ENCODE data around the gene FGF14. TPM values are rescaled to one million over a fixed set of nuclear protein-coding genes. Genes with fewer than 3 reads are reported as not detected.

Gene FGF14
- total and polyA plus RNA-seq, 2 experiments from 2014 or later = 0.03 TPM; not detected in 1

GRCh38 chr13:101712026-101712348 lies 689.9 kb downstream of the FGF14 start:
- Histone ChIP-seq H3K4me2 (no peak overlapping the region), H3K36me3 (ENCODE audit: insufficient read depth) (no peaks in the 10 kb centered on the region), H4K20me1 (replicated peaks; ENCODE audit: insufficient read depth) (no peaks in the 10 kb centered on the region), H3K9me2 (ENCODE audit: insufficient read depth) (no peaks in the 10 kb centered on the region), H3K27ac (ENCODE audit: low read depth) (no peak overlapping the region), H3K4me1 (ENCODE audit: insufficient read depth) (no peaks in the 10 kb centered on the region), H3F3A (replicated peaks; ENCODE audit: low read depth) (no peaks in the 10 kb centered on the region), H2AFZ (no peak overlapping the region), H3K27me3 (ENCODE audit: insufficient read depth) (no peaks in the 10 kb centered on the region), H3K79me2 (replicated peaks; ENCODE audit: insufficient read depth) (no peaks in the 10 kb centered on the region), H3K4me3 (no peak overlapping the region)
- TF ChIP-seq POLR2AphosphoS5 (IDR thresholded peaks at IDR 0.05; ENCODE audit: low read depth) (no peak), EZH2phosphoT487 (IDR thresholded peaks at IDR 0.05; ENCODE audit: unreplicated experiment) (no peak), ZNF114 (CRISPR knock-in tag; IDR thresholded peaks at IDR 0.05) (no peak), EZH2 (IDR thresholded peaks at IDR 0.05; ENCODE audit: low read depth, unreplicated experiment) (no peak), CREB1 (CRISPR knock-in tag; IDR thresholded peaks at IDR 0.05; ENCODE audit: low read depth) (no peak), NANOG (IDR thresholded peaks at IDR 0.05; ENCODE audit: borderline replicate concordance) (no peak), JUNB (IDR thresholded peaks at IDR 0.05; ENCODE audit: unreplicated experiment) (no peak), ZNF331 (CRISPR knock-in tag; IDR thresholded peaks at IDR 0.05; ENCODE audit: low read depth) (no peak), STAT1 (IDR thresholded peaks at IDR 0.05; ENCODE audit: unreplicated experiment) (no peak), REST (IDR thresholded peaks at IDR 0.05; ENCODE audit: unreplicated experiment) (no peak)
- TF ChIP-seq, protein P1, sequence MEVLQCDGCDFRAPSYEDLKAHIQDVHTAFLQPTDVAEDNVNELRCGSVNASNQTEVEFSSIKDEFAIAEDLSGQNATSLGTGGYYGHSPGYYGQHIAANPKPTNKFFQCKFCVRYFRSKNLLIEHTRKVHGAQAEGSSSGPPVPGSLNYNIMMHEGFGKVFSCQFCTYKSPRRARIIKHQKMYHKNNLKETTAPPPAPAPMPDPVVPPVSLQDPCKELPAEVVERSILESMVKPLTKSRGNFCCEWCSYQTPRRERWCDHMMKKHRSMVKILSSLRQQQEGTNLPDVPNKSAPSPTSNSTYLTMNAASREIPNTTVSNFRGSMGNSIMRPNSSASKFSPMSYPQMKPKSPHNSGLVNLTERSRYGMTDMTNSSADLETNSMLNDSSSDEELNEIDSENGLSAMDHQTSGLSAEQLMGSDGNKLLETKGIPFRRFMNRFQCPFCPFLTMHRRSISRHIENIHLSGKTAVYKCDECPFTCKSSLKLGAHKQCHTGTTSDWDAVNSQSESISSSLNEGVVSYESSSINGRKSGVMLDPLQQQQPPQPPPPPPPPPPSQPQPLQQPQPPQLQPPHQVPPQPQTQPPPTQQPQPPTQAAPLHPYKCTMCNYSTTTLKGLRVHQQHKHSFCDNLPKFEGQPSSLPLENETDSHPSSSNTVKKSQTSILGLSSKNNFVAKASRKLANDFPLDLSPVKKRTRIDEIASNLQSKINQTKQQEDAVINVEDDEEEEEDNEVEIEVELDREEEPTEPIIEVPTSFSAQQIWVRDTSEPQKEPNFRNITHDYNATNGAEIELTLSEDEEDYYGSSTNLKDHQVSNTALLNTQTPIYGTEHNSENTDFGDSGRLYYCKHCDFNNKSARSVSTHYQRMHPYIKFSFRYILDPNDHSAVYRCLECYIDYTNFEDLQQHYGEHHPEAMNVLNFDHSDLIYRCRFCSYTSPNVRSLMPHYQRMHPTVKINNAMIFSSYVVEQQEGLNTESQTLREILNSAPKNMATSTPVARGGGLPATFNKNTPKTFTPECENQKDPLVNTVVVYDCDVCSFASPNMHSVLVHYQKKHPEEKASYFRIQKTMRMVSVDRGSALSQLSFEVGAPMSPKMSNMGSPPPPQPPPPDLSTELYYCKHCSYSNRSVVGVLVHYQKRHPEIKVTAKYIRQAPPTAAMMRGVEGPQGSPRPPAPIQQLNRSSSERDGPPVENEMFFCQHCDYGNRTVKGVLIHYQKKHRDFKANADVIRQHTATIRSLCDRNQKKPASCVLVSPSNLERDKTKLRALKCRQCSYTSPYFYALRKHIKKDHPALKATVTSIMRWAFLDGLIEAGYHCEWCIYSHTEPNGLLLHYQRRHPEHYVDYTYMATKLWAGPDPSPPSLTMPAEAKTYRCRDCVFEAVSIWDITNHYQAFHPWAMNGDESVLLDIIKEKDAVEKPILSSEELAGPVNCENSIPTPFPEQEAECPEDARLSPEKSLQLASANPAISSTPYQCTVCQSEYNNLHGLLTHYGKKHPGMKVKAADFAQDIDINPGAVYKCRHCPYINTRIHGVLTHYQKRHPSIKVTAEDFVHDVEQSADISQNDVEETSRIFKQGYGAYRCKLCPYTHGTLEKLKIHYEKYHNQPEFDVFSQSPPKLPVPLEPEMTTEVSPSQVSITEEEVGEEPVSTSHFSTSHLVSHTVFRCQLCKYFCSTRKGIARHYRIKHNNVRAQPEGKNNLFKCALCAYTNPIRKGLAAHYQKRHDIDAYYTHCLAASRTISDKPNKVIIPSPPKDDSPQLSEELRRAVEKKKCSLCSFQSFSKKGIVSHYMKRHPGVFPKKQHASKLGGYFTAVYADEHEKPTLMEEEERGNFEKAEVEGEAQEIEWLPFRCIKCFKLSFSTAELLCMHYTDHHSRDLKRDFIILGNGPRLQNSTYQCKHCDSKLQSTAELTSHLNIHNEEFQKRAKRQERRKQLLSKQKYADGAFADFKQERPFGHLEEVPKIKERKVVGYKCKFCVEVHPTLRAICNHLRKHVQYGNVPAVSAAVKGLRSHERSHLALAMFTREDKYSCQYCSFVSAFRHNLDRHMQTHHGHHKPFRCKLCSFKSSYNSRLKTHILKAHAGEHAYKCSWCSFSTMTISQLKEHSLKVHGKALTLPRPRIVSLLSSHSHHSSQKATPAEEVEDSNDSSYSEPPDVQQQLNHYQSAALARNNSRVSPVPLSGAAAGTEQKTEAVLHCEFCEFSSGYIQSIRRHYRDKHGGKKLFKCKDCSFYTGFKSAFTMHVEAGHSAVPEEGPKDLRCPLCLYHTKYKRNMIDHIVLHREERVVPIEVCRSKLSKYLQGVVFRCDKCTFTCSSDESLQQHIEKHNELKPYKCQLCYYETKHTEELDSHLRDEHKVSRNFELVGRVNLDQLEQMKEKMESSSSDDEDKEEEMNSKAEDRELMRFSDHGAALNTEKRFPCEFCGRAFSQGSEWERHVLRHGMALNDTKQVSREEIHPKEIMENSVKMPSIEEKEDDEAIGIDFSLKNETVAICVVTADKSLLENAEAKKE (CRISPR knock-in tag; IDR thresholded peaks at IDR 0.05) = no peak
- TF ChIP-seq, protein P2, sequence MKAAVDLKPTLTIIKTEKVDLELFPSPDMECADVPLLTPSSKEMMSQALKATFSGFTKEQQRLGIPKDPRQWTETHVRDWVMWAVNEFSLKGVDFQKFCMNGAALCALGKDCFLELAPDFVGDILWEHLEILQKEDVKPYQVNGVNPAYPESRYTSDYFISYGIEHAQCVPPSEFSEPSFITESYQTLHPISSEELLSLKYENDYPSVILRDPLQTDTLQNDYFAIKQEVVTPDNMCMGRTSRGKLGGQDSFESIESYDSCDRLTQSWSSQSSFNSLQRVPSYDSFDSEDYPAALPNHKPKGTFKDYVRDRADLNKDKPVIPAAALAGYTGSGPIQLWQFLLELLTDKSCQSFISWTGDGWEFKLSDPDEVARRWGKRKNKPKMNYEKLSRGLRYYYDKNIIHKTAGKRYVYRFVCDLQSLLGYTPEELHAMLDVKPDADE (IDR thresholded peaks at IDR 0.05) = no peak
- TF ChIP-seq, protein P3, sequence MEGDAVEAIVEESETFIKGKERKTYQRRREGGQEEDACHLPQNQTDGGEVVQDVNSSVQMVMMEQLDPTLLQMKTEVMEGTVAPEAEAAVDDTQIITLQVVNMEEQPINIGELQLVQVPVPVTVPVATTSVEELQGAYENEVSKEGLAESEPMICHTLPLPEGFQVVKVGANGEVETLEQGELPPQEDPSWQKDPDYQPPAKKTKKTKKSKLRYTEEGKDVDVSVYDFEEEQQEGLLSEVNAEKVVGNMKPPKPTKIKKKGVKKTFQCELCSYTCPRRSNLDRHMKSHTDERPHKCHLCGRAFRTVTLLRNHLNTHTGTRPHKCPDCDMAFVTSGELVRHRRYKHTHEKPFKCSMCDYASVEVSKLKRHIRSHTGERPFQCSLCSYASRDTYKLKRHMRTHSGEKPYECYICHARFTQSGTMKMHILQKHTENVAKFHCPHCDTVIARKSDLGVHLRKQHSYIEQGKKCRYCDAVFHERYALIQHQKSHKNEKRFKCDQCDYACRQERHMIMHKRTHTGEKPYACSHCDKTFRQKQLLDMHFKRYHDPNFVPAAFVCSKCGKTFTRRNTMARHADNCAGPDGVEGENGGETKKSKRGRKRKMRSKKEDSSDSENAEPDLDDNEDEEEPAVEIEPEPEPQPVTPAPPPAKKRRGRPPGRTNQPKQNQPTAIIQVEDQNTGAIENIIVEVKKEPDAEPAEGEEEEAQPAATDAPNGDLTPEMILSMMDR (conservative IDR thresholded peaks at IDR 0.05; ENCODE audit: low read depth in 2 of 2) = no peak
- H3K4me1 Mint-ChIP-seq = peaks cover 10% of the 10 kb centered on the region
- H3K4me3 Mint-ChIP-seq = no peak overlapping the region
- no peaks in the 10 kb centered on the region for H3K9me3 Mint-ChIP-seq
- no peak overlapping the region for H3K27ac Mint-ChIP-seq
- DNase-seq (ENCODE audit: low spot score) (no peak), ATAC-seq (no peak)
- no peaks in the 10 kb centered on the region for H3K27me3 Mint-ChIP-seq (ENCODE audit: insufficient read depth, low read depth, poor library complexity)
- no peaks in the 10 kb centered on the region for H3K36me3 Mint-ChIP-seq (ENCODE audit: low read depth)

Data from GM23338 (cell line).